Activated CD4-positive, alpha-beta memory T cell treated with anti-CD3 and anti-CD28 coated beads, Interleukin-2, amount 10 ng/mL, durations not matched to agents 7 days and 5 days (primary cell): ENCODE results near the gene OPRL1. TPM values are rescaled to one million over a fixed set of nuclear protein-coding genes. Genes with fewer than 3 reads are reported as not detected.

Experiments
- CTCF ChIA-PET: fragments of 350-600 bp; sonication (Branson Sonifier 250); formaldehyde crosslinking; loops from one replicate; lab custom pipeline; 2021; ENCODE audit warnings: antibody characterized with exemption, inconsistent platforms; lab: Charles Lee
- POLR2A ChIA-PET: fragments of 350-600 bp; sonication (Branson Sonifier 250); formaldehyde crosslinking; loops from one replicate; lab custom pipeline; 2021; ENCODE audit warnings: antibody characterized with exemption; lab: Charles Lee
- DNase-seq: peaks from one replicate; pipeline ENCODE4 v3.0.0-alpha.2; 2020
- H3K27ac Mint-ChIP-seq: one replicate; pipeline ENCODE4 v1.8.0; 2021; ENCODE audit warnings: mild to moderate bottlenecking, mixed read lengths
- H3K27me3 Mint-ChIP-seq: one replicate; pipeline ENCODE4 v1.8.0; 2021; ENCODE audit warnings: mixed read lengths
- H3K36me3 Mint-ChIP-seq: one replicate; pipeline ENCODE4 v1.8.0; 2021; ENCODE audit warnings: low read depth, mixed read lengths
- H3K4me1 Mint-ChIP-seq: one replicate; pipeline ENCODE4 v1.8.0; 2021; ENCODE audit warnings: mixed read lengths
- H3K4me3 Mint-ChIP-seq: one replicate; pipeline ENCODE4 v1.8.0; 2021; ENCODE audit warnings: mild to moderate bottlenecking, mixed read lengths
- H3K9me3 Mint-ChIP-seq: one replicate; pipeline ENCODE4 v1.8.0; 2021; ENCODE audit warnings: mixed read lengths
- total RNA-seq, 2 experiments: library from RNA; stranded (reverse); gene quantifications; one replicate each; pipeline ENCODE4 v1.2.3, GENCODE V29; 2021

The OPRL1 gene
- total RNA-seq, 2 experiments from 2014 or later: 1.2 to 1.6 TPM

- H3K27ac Mint-ChIP-seq: no peak overlapping the region
- POLR2A ChIA-PET: no interaction called here
- no peak overlapping the region for H3K4me3 Mint-ChIP-seq
- peaks cover 13% of the 10 kb centered on the region for H3K27me3 Mint-ChIP-seq
- no peaks in the 10 kb centered on the region for H3K36me3 Mint-ChIP-seq
- H3K9me3 Mint-ChIP-seq: no peaks in the 10 kb centered on the region
- no peak for DNase-seq
- CTCF ChIA-PET: interaction anchor here (1.2 kb wide), 1 partner anchor 14 kb away, joined by 4 read pairs; no protein-coding TSS in a partner anchor
- H3K4me1 Mint-ChIP-seq: peaks cover 4% of the 10 kb centered on the region
Measured at GRCh38 chr20:64106435-64106961, 26.6 kb downstream of the OPRL1 start.

- CTCF ChIA-PET: interaction anchor here (1.2 kb wide), 1 partner anchor 14 kb away, joined by 4 read pairs; no protein-coding TSS in a partner anchor
- no peak within 1 kb of the TSS for H3K27ac Mint-ChIP-seq
- POLR2A ChIA-PET: no interaction called here
- H3K9me3 Mint-ChIP-seq: no peaks in the 10 kb centered on the region
- no peak within 1 kb of the TSS for H3K4me3 Mint-ChIP-seq
- no peak for DNase-seq
- peaks cover 12% of the 10 kb centered on the region for H3K27me3 Mint-ChIP-seq
- peaks cover 3% of the 10 kb centered on the region for H3K4me1 Mint-ChIP-seq
- no peaks in the 10 kb centered on the region for H3K36me3 Mint-ChIP-seq
Measured at GRCh38 chr20:64106981-64107735, 27.3 kb downstream of the OPRL1 start, which contains the start of gene NPBWR2. TSS of gene NPBWR2 (minus strand) at chr20:64107565. CDS start at chr20:64106831, 734 bp downstream.

GRCh38 chr20:64107736-64108457 is 28.0 kb downstream of the OPRL1 start:
- H3K27me3 Mint-ChIP-seq: peaks cover 8% of the 10 kb centered on the region
- CTCF ChIA-PET: no interaction called here
- no peak overlapping the region for H3K27ac Mint-ChIP-seq
- POLR2A ChIA-PET: no interaction called here
- H3K36me3 Mint-ChIP-seq: no peaks in the 10 kb centered on the region
- H3K9me3 Mint-ChIP-seq: no peaks in the 10 kb centered on the region
- DNase-seq: no peak
- peaks cover under 1% of the 10 kb centered on the region for H3K4me1 Mint-ChIP-seq
- no peak overlapping the region for H3K4me3 Mint-ChIP-seq

- ChIA-PET CTCF (interaction anchor here (0.6 to 1.2 kb wide), 2 partner anchors 11 to 26 kb away, joined by 3 to 6 read pairs; no protein-coding TSS in a partner anchor), POLR2A (interaction anchor here (0.9 kb wide), 1 partner anchor 10 kb away, joined by 3 read pairs; no protein-coding TSS in a partner anchor)
- H3K4me1 Mint-ChIP-seq: no peaks in the 10 kb centered on the region
- no peaks in the 10 kb centered on the region for H3K9me3 Mint-ChIP-seq
- H3K36me3 Mint-ChIP-seq: no peaks in the 10 kb centered on the region
- no peak overlapping the region for H3K4me3 Mint-ChIP-seq
- no peak overlapping the region for H3K27ac Mint-ChIP-seq
- no peak for DNase-seq
- no peaks in the 10 kb centered on the region for H3K27me3 Mint-ChIP-seq
Measured at GRCh38 chr20:64108731-64109681, 29.1 kb downstream of the OPRL1 start.

GRCh38 chr20:64109831-64110391 is 30.0 kb downstream of the OPRL1 start:
- no peak for DNase-seq
- H3K4me1 Mint-ChIP-seq: no peaks in the 10 kb centered on the region
- no peaks in the 10 kb centered on the region for H3K27me3 Mint-ChIP-seq
- H3K36me3 Mint-ChIP-seq: no peaks in the 10 kb centered on the region
- no peak overlapping the region for H3K27ac Mint-ChIP-seq
- ChIA-PET CTCF (no interaction called here), POLR2A (interaction anchor here (0.9 kb wide), 1 partner anchor 11 kb away, joined by 3 read pairs; no protein-coding TSS in a partner anchor)
- H3K9me3 Mint-ChIP-seq: no peaks in the 10 kb centered on the region
- H3K4me3 Mint-ChIP-seq: no peak overlapping the region

GRCh38 chr20:64110411-64111068 is 30.7 kb downstream of the OPRL1 start:
- POLR2A ChIA-PET: no interaction called here
- DNase-seq: no peak
- no peaks in the 10 kb centered on the region for H3K4me1 Mint-ChIP-seq
- CTCF ChIA-PET: no interaction called here
- no peaks in the 10 kb centered on the region for H3K9me3 Mint-ChIP-seq
- no peaks in the 10 kb centered on the region for H3K36me3 Mint-ChIP-seq
- H3K27ac Mint-ChIP-seq: no peak overlapping the region
- no peak overlapping the region for H3K4me3 Mint-ChIP-seq
- H3K27me3 Mint-ChIP-seq: no peaks in the 10 kb centered on the region

- H3K4me3 Mint-ChIP-seq: no peak overlapping the region
- ChIA-PET POLR2A (no interaction called here), CTCF (no interaction called here)
Measured at GRCh38 chr20:64111841-64112641, 32.2 kb downstream of the OPRL1 start.

GRCh38 chr20:64112691-64113443 is 33.0 kb downstream of the OPRL1 start:
- Mint-ChIP-seq H3K4me3 (no peak overlapping the region), H3K4me1 (no peaks in the 10 kb centered on the region), H3K36me3 (no peaks in the 10 kb centered on the region), H3K27ac (no peak overlapping the region), H3K9me3 (no peaks in the 10 kb centered on the region), H3K27me3 (no peaks in the 10 kb centered on the region)
- ChIA-PET POLR2A (no interaction called here), CTCF (no interaction called here)
- DNase-seq: no peak

More at GRCh38 chr20:64111841-64112641, 32.2 kb downstream of the OPRL1 start:
- H3K27ac Mint-ChIP-seq: no peak overlapping the region
- no peaks in the 10 kb centered on the region for H3K4me1 Mint-ChIP-seq
- no peak for DNase-seq
- H3K27me3 Mint-ChIP-seq: no peaks in the 10 kb centered on the region
- H3K36me3 Mint-ChIP-seq: no peaks in the 10 kb centered on the region
- no peaks in the 10 kb centered on the region for H3K9me3 Mint-ChIP-seq

- Mint-ChIP-seq H3K9me3 (no peaks in the 10 kb centered on the region), H3K4me1 (no peaks in the 10 kb centered on the region), H3K27me3 (no peaks in the 10 kb centered on the region), H3K4me3 (no peak overlapping the region), H3K27ac (no peak overlapping the region), H3K36me3 (no peaks in the 10 kb centered on the region)
- CTCF ChIA-PET: no interaction called here
- POLR2A ChIA-PET: no interaction called here
- no peak for DNase-seq
Measured at GRCh38 chr20:64113444-64113775, 33.5 kb downstream of the OPRL1 start.

GRCh38 chr20:64113796-64114355 is 34.0 kb downstream of the OPRL1 start:
- CTCF ChIA-PET: no interaction called here
- DNase-seq: no peak
- Mint-ChIP-seq H3K9me3 (no peaks in the 10 kb centered on the region), H3K4me3 (no peak overlapping the region), H3K27ac (no peak overlapping the region), H3K36me3 (no peaks in the 10 kb centered on the region), H3K27me3 (no peaks in the 10 kb centered on the region), H3K4me1 (no peaks in the 10 kb centered on the region)
- POLR2A ChIA-PET: no interaction called here
